Ascending aorta (tissue), 2 donors: ENCODE results near the gene FRMD4A. TPM values are rescaled to one million over a fixed set of nuclear protein-coding genes. Genes with fewer than 3 reads are reported as not detected.

Experiments
- DNase-seq, 2 donors: peaks; one replicate each; pipeline ENCODE4 v3.0.0-alpha.2; 2019; ENCODE audit warnings: low spot score in 2 of 2
- H3K27ac ChIP-seq, 2 donors: fragments of 200-600 bp; sonication (generic); one replicate each; pipeline ENCODE4 v1.5.1; 2016 to 2017; ENCODE audit warnings: mild to moderate bottlenecking in 1 of 2
- H3K27me3 ChIP-seq: fragments of 200-600 bp; sonication (generic); one replicate; pipeline ENCODE4 v1.5.1; 2017
- H3K36me3 ChIP-seq, 2 donors: fragments of 200-600 bp; sonication (generic); one replicate each; pipeline ENCODE4 v1.5.1; 2016
- H3K4me1 ChIP-seq, 2 donors: fragments of 200-600 bp; sonication (generic); one replicate each; pipeline ENCODE4 v1.5.1; 2016 to 2017; ENCODE audit warnings: mild to moderate bottlenecking in 1 of 2
- H3K4me3 ChIP-seq, 2 donors: fragments of 200-600 bp; sonication (generic); one replicate each; pipeline ENCODE4 v1.5.1; 2016 to 2017; ENCODE audit warnings: mild to moderate bottlenecking in 1 of 2
- H3K9me3 ChIP-seq, 2 donors: fragments of 200-600 bp; sonication (generic); one replicate each; pipeline ENCODE4 v1.5.1; 2016
- CTCF ChIP-seq, 3 experiments: fragments of 200-600 bp in 2 of 3; fragments of 450-650 bp in 1 of 3; sonication (generic) in 2 of 3; IDR thresholded peaks; one replicate each; pipeline ENCODE4 v1.5.1; 2016 to 2019; ENCODE audit warnings: antibody characterized with exemption in 3 of 3, mild to moderate bottlenecking in 1 of 3, moderate library complexity in 1 of 3
- intact Hi-C: fragments of 100-400 bp; cut with DNase I; formaldehyde crosslinking; loops from one replicate; pipeline ENCODE4 v1.15.1; 2023
- total RNA-seq: library from RNA; depleted of rRNA; stranded (reverse); fragments of >200 nt; gene quantifications from one replicate; pipeline ENCODE4 v1.1.0, GENCODE V29; 2016

FRMD4A gene
- total RNA-seq, 1 donor from 2014 or later = 108 TPM

- Histone ChIP-seq H3K27ac (no peak overlapping the region), H3K36me3 (no peaks in the 10 kb centered on the region), H3K27me3 (no peaks in the 10 kb centered on the region), H3K9me3 (no peaks in the 10 kb centered on the region), H3K4me3 (peak overlapping the region; percentile 53 to 66), H3K4me1 (no peaks in the 10 kb centered on the region)
- no peak for DNase-seq
- no peak for TF ChIP-seq CTCF (IDR thresholded peaks at IDR 0.05)
- intact Hi-C loops = no loop called here
These were observed 156.8 kb downstream of the FRMD4A start for GRCh38 chr10:14173706-14174594.

- Histone ChIP-seq H3K27ac (no peak overlapping the region), H3K9me3 (no peaks in the 10 kb centered on the region), H3K27me3 (no peaks in the 10 kb centered on the region), H3K36me3 (no peaks in the 10 kb centered on the region), H3K4me1 (no peaks in the 10 kb centered on the region), H3K4me3 (peak overlapping the region; percentile 53 to 66)
- no peak for DNase-seq
- intact Hi-C loops = no loop called here
- TF ChIP-seq CTCF (IDR thresholded peaks at IDR 0.05) = no peak
These were observed 157.4 kb downstream of the FRMD4A start for GRCh38 chr10:14173391-14173705.

GRCh38 chr10:14172336-14172950, 158.3 kb downstream of the FRMD4A start:
- no peak for DNase-seq
- H3K36me3 ChIP-seq = no peaks in the 10 kb centered on the region
- no peak for TF ChIP-seq CTCF (IDR thresholded peaks at IDR 0.05)
- no peaks in the 10 kb centered on the region for H3K9me3 ChIP-seq
- no peak overlapping the region for H3K27ac ChIP-seq
- no peaks in the 10 kb centered on the region for H3K4me1 ChIP-seq
- H3K27me3 ChIP-seq = no peaks in the 10 kb centered on the region
- H3K4me3 ChIP-seq = no peak overlapping the region
- intact Hi-C loops = no loop called here

- DNase-seq = no peak
- H3K9me3 ChIP-seq = no peaks in the 10 kb centered on the region
These were observed 159.4 kb downstream of the FRMD4A start for GRCh38 chr10:14171336-14171735.

GRCh38 chr10:14163377-14164086, 167.2 kb downstream of the FRMD4A start:
- intact Hi-C loops = no loop called here
- Histone ChIP-seq H3K4me3 (no peak overlapping the region), H3K36me3 (no peaks in the 10 kb centered on the region), H3K4me1 (no peaks in the 10 kb centered on the region), H3K27me3 (no peaks in the 10 kb centered on the region), H3K27ac (no peak overlapping the region), H3K9me3 (no peaks in the 10 kb centered on the region)
- DNase-seq = no peak
- no peak for TF ChIP-seq CTCF (IDR thresholded peaks at IDR 0.05)

More at GRCh38 chr10:14171336-14171735, 159.4 kb downstream of the FRMD4A start:
- intact Hi-C loops = no loop called here
- Histone ChIP-seq H3K27me3 (no peaks in the 10 kb centered on the region), H3K36me3 (no peaks in the 10 kb centered on the region), H3K4me3 (no peak overlapping the region), H3K27ac (no peak overlapping the region), H3K4me1 (no peaks in the 10 kb centered on the region)
- no peak for TF ChIP-seq CTCF (IDR thresholded peaks at IDR 0.05)
